HUES64 (cell line): ENCODE results near the gene ABCB11.

Source experiments
- H3K27ac ChIP-seq: 2 replicates; pipeline ENCODE4 v1.7.0; 2013; ENCODE audit warnings: low read depth, low read length, inconsistent platforms
- H3K27me3 ChIP-seq: 2 replicates; pipeline ENCODE4 v1.6.1; 2013; ENCODE audit warnings: mild to moderate bottlenecking, low read length; ENCODE audit not compliant: insufficient read depth
- H3K36me3 ChIP-seq: 2 replicates; pipeline ENCODE4 v1.6.1; 2013; ENCODE audit warnings: mild to moderate bottlenecking, low read length; ENCODE audit not compliant: insufficient read depth
- H3K4me1 ChIP-seq: 2 replicates; pipeline ENCODE4 v1.6.1; 2013; ENCODE audit warnings: mild to moderate bottlenecking, low read length, moderate library complexity; ENCODE audit not compliant: insufficient read depth
- H3K4me3 ChIP-seq: 2 replicates; pipeline ENCODE4 v1.5.1; 2013; ENCODE audit warnings: mild to moderate bottlenecking, low read length, moderate library complexity
- H3K9ac ChIP-seq: 2 replicates; pipeline ENCODE4 v1.6.1; 2013; ENCODE audit warnings: mild to moderate bottlenecking, low read depth, low read length
- H3K9me3 ChIP-seq: 2 replicates; pipeline ENCODE4 v1.6.1; 2013; ENCODE audit warnings: low read depth, low read length; ENCODE audit not compliant: insufficient read depth
- WGBS: fragments of 150-250, 120-280 bp; methylation state at CpG from one replicate; pipeline ENCODE4 v1.1.7; 2013; ENCODE audit warnings: missing lambda C conversion rate; 5-methylcytosine and 5-hydroxymethylcytosine counted together

The ABCB11 gene

DNA sequence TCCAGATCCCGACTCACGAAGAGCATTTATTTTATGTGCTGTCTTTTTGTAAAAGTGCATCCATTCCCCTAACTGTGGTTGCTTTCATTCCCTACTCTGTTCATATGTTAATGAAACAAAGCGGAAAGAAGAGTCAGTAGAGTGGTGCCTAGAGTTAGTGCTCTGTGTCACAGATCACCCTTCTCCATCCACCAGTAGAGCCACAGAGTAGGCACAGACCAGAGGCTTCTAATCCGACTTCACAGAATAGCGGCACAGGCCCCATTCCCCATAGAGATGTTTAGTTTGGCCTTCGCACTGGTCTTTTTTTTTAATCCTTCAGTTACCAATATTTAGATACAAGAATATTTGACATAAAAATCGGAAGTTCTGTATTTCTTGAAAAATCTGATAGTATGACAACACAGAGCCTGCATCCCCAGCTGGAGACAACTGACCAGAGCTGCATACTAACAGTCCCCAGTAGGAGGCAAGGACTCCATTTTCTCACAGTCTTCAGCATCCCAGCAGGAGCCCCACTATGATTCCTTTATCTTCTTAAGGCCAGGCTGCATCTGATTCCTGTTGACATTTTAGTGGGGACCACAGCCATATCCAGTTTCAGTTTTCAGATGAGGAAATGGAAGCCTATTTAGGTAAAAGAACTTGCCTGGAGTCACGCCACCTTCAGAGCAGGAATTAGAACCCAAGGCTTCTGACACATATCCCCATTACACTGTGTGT lies 123.0 kb downstream of the ABCB11 start:
- Histone ChIP-seq H3K27me3 (peaks cover 7% of the 10 kb centered on the region; the same call in 1 of the 2 replicates), H3K36me3 (no peaks in the 10 kb centered on the region), H3K27ac (peak overlapping the region; percentile 71; the same call in 1 of the 2 replicates), H3K4me3 (no peak overlapping the region), H3K9ac (no peak overlapping the region), H3K9me3 (no peaks in the 10 kb centered on the region), H3K4me1 (peaks cover 48% of the 10 kb centered on the region)
- WGBS = 42% methylated on average over 6 of the region's 8 CpGs

DNA sequence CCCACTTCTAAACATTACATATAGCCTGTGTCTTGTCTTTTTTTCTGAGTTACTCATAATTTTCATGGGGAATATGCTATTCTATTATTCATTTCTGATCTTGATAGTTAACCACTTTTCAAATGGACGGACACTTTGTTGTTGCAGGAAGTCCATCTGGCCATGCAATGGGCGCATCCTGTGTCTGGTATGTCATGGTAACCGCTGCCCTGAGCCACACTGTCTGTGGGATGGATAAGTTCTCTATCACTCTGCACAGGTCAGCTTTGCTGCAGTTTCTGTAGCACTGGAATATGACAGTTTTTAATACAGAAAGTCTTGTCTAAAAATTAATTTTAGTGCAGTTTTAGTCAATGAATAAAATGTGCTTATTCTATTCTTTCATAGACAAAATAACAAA lies 126.8 kb downstream of the ABCB11 start:
- H3K36me3 ChIP-seq = no peaks in the 10 kb centered on the region
- no peaks in the 10 kb centered on the region for H3K27me3 ChIP-seq
- 97% methylated on average over 3 of the region's 3 CpGs for WGBS
- H3K4me3 ChIP-seq = no peak overlapping the region
- no peak overlapping the region for H3K27ac ChIP-seq
- H3K9ac ChIP-seq = no peak overlapping the region
- no peaks in the 10 kb centered on the region for H3K9me3 ChIP-seq
- H3K4me1 ChIP-seq = peaks cover 23% of the 10 kb centered on the region

DNA sequence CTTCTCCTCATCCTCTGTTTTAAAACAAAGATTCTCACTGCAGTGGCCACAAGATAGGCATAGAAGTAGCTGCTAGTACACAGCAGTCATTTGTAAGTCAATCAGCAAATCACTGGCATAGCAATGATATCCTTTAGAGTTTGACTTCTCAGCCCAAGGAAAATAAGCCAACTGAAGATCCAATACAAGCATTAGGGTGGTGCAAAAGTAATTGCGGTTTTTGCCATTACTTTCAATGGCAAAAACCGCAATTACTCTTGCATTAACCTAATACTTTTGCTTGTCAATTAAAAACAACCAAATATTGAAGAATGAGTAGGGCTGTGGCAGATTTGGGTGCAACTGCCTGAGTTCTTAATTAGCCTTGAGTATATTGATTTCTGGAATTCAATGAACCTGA lies 127.2 kb downstream of the ABCB11 start:
- 100% methylated on average over 2 of the region's 2 CpGs for WGBS
- no peaks in the 10 kb centered on the region for H3K36me3 ChIP-seq
- H3K27ac ChIP-seq = no peak overlapping the region
- no peaks in the 10 kb centered on the region for H3K9me3 ChIP-seq
- H3K4me3 ChIP-seq = no peak overlapping the region
- H3K4me1 ChIP-seq = peaks cover 23% of the 10 kb centered on the region
- no peak overlapping the region for H3K9ac ChIP-seq
- no peaks in the 10 kb centered on the region for H3K27me3 ChIP-seq

DNA sequence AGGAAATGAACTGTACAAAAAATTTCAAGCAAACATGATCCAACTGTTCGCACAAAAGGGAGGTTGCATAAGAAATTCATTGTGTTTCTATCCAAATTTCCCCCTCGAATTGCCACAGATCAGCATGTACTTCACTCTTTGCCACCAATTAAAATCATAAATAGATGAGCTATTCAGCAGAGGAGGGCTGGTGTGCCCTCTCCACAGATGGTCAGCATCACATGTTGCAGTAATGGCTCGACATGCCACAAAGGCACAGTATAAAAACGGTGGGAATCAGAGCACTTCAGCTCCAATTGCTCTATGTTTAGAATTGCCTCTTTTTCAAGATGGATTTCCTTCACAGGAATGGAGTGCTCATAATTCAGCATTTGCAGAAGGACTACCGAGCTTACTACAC lies 130.1 kb downstream of the ABCB11 start, which contains the start of gene G6PC2:
TSS of gene G6PC2 (plus strand) at position 289 of the 400 bp plus-strand sequence. CDS start at position 330, 41 bp downstream.
- H3K36me3 ChIP-seq = no peaks in the 10 kb centered on the region
- no peak within 1 kb of the TSS for H3K9ac ChIP-seq
- no peak within 1 kb of the TSS for H3K4me3 ChIP-seq
- no peak within 1 kb of the TSS for H3K27ac ChIP-seq
- no peaks in the 10 kb centered on the region for H3K4me1 ChIP-seq
- WGBS = 92% methylated on average over 5 of the region's 5 CpGs
- no peaks in the 10 kb centered on the region for H3K27me3 ChIP-seq
- no peaks in the 10 kb centered on the region for H3K9me3 ChIP-seq

DNA sequence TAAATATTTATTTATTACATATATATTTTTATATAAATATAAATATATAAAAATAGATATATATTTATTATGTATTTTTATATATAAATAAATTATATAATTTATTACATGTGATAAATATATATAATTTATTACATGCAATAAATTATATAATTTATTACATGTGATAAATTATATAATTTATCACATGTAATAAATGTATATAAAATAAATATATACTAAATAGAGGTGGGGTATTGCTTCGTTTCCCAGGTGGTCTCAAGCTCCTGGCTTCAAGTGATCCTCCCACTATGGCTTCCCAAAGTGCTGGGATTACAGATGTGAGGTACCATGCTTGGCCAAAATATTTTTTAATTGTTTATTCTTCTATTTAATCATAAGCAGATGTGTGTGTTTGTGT lies 133.7 kb downstream of the ABCB11 start:
- Histone ChIP-seq H3K4me3 (no peak overlapping the region), H3K36me3 (no peaks in the 10 kb centered on the region), H3K27me3 (no peaks in the 10 kb centered on the region), H3K9me3 (no peaks in the 10 kb centered on the region), H3K9ac (no peak overlapping the region), H3K4me1 (no peaks in the 10 kb centered on the region), H3K27ac (no peak overlapping the region)
- no CpG with 5 or more reads among the region's 1 CpG for WGBS

DNA sequence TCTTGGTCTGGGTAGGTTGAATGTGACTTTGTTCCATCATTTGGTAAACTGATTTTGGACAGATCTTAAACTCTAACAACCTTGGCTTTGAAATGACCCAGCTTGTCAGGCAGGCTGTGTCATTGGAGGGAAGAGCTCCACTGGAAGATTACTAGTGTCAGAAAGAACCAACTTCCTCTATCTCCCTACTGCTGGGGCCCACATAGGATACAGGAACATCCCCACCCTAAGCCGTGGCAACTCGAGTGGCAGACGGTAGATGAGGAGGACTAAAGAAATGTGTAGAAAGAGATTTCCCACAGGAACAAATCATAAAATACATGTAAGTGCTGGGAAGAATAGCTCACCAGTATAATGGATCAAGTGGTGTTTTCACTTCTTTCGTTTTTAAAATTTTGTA lies 134.3 kb downstream of the ABCB11 start:
- Histone ChIP-seq H3K4me1 (no peaks in the 10 kb centered on the region), H3K9ac (no peak overlapping the region), H3K27me3 (peaks cover 3% of the 10 kb centered on the region; the same call in 1 of the 2 replicates), H3K4me3 (no peak overlapping the region), H3K27ac (no peak overlapping the region), H3K36me3 (no peaks in the 10 kb centered on the region), H3K9me3 (no peaks in the 10 kb centered on the region)
- no CpG with 5 or more reads among the region's 4 CpGs for WGBS

DNA sequence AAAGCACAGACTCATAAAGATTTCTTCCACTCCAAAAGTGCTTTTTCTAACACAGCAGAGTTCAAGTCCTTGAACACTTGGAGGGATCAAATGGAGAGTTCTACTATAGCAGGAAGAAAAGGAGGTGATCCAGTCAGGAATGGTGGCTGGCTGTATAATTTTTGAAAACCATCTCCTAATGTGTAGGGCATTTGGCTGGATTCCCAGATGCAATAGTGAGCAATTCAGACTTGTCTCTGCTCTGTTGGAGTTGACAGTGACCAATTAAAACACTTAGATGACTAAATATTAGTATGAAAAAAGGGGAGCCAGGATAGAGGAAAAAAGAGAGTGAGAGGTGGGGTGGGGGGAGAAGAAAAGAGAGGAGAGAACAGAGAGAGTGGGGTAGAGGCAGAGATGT lies 135.4 kb downstream of the ABCB11 start:
- no peaks in the 10 kb centered on the region for H3K9me3 ChIP-seq
- no peaks in the 10 kb centered on the region for H3K36me3 ChIP-seq
- no peak overlapping the region for H3K9ac ChIP-seq
- no peak overlapping the region for H3K27ac ChIP-seq
- 0 out of 2 replicates have a peak, but pooled peaks cover under 1% of the 10 kb centered on the region for H3K4me1 ChIP-seq
- H3K4me3 ChIP-seq = no peak overlapping the region
- peaks cover 10% of the 10 kb centered on the region; the same call in 1 of the 2 replicates for H3K27me3 ChIP-seq

DNA sequence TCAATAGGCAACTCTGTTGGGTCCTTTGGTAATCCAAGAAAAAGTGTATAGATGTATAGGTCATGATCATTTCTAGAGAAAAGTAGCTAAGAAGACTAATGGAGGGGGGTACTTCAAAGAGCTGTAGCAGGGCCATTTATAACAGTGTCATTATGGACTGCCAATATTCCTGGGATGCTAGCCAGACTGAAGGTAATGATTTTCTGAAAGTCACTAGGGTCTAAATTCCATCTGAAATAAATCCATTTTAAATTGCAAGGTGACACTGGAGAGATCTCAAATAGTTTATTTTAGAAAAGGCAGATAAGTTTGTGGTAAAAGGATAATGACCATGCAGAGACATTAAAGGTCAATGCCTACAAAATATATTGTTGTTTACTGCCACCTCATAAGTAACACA lies 136.4 kb downstream of the ABCB11 start:
- Histone ChIP-seq H3K9me3 (no peaks in the 10 kb centered on the region), H3K4me3 (no peak overlapping the region), H3K27me3 (peaks cover 12% of the 10 kb centered on the region; the same call in 1 of the 2 replicates), H3K9ac (no peak overlapping the region), H3K27ac (no peak overlapping the region), H3K36me3 (no peaks in the 10 kb centered on the region), H3K4me1 (0 out of 2 replicates have a peak, but pooled peaks cover 2% of the 10 kb centered on the region)

DNA sequence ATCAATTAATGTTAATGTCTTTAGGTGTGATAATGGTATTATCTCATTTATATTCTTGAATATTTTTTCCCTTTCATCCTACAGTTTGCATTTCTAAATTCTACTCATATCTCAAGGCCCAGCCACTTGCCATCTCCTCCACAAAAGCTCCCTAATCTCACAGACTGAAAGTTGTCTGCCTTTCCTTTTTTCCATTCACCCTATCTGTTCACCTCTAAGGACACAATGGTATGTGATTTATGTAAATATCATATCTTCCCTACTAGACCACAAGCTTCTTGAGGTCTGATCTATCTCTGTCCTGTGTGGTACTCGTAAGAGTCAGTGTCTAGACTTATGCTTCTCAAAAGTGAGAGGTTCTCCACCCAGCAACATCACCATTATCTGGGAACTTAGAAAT lies 137.0 kb downstream of the ABCB11 start:
- H3K4me1 ChIP-seq = peaks cover 5% of the 10 kb centered on the region; the same call in 1 of the 2 replicates
- H3K9me3 ChIP-seq = no peaks in the 10 kb centered on the region
- no peaks in the 10 kb centered on the region for H3K36me3 ChIP-seq
- 100% methylated on average over 1 of the region's 1 CpG for WGBS
- no peak overlapping the region for H3K9ac ChIP-seq
- peaks cover 12% of the 10 kb centered on the region; the same call in 1 of the 2 replicates for H3K27me3 ChIP-seq
- H3K27ac ChIP-seq = no peak overlapping the region
- H3K4me3 ChIP-seq = no peak overlapping the region

DNA sequence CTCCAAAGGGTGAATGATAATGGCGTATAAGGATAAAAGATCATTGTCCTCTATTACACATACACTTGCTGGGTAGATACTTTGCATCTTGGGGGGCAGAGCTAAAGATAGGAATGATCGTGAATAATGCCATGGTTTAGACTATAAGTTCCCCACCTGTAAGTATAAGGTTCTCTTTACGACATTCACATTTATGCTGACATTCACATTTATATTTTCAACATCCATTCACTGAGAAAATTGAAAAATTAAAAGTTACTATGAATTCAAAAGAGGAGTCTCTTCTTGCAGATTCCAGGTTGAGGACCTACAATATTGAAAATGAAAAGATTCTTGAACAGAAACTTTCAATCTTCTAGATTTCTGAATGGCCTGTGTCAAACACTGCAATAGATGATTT lies 138.8 kb downstream of the ABCB11 start:
- H3K27me3 ChIP-seq = peaks cover 12% of the 10 kb centered on the region; the same call in 1 of the 2 replicates
- H3K27ac ChIP-seq = no peak overlapping the region
- H3K9me3 ChIP-seq = no peaks in the 10 kb centered on the region
- no peak overlapping the region for H3K4me3 ChIP-seq
- peaks cover 6% of the 10 kb centered on the region; the same call in 1 of the 2 replicates for H3K4me1 ChIP-seq
- no CpG with 5 or more reads among the region's 3 CpGs for WGBS
- H3K36me3 ChIP-seq = peaks cover 11% of the 10 kb centered on the region
- no peak overlapping the region for H3K9ac ChIP-seq

DNA sequence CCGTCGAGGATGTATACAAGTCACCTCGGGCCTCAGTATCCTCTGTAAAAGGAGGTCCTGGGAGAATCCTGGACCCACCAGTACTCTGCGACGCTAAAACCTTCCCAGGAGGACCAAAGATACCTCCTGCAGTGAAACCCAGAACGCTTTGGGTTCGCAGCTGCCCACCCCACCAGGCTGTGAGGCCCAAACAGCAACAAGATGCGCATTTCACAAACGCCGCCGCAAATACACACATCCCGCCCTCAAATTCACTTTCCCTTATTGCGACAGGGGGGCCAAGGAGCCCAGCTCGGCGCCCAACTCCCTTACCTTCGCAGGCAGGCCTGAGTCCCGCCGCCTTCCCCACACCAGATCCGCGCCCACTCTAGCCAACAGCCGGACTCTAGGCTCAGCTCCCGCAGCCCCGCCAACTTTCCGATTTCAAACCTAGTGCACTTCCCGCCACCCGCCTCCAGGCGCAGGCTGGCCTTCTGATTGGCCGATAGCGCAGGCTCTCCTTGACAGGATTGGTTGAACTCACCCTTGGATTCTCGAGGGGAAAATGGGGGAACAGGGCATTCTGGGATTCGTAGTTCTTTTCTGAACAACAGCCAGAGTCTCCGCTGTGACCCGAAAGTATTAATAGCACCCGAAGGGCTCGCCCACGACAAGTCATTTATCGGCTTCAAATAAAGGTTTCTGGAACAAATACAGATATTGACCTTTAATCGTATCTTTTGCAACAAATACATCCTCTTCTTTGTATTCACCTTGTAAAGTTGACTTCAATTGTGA lies 140.9 kb downstream of the ABCB11 start, which contains the start of gene SPC25:
TSS of gene SPC25 (minus strand) at position 425 of the 777 bp plus-strand sequence. CDS start 911 bp downstream, outside the sequence.
- peak within 1 kb of the TSS; percentile 81 for H3K9ac ChIP-seq
- H3K36me3 ChIP-seq = peaks cover 27% of the 10 kb centered on the region
- H3K9me3 ChIP-seq = no peaks in the 10 kb centered on the region
- H3K4me3 ChIP-seq = peak within 1 kb of the TSS; percentile 89
- WGBS = under 1% methylated on average over 38 of the region's 38 CpGs
- peaks cover 6% of the 10 kb centered on the region; the same call in 1 of the 2 replicates for H3K4me1 ChIP-seq
- H3K27me3 ChIP-seq = peaks cover 12% of the 10 kb centered on the region; the same call in 1 of the 2 replicates
- no peak within 1 kb of the TSS for H3K27ac ChIP-seq
